GM21423 (cell line): ENCODE results near the gene LRAT.
"Not testable (repeated sequence)": the region's sequence is repeated elsewhere in the genome, so short reads cannot be mapped to it uniquely, and the experiment has no call there.

ENCODE experiments used
- ATAC-seq: cut with Tn5 transposase; IDR thresholded peaks from one replicate; pipeline ENCODE4 v1.9.1; 2021; ENCODE audit warnings: mild to moderate bottlenecking, moderate library complexity; ENCODE audit not compliant: unreplicated experiment

Gene LRAT

GRCh38 chr4:154743683-154744340, at the start of gene LRAT:
LRAT (plus strand) TSS chr4:154744000; CDS start chr4:154744327, 327 bp downstream.
- ATAC-seq = no peak

- no peak for ATAC-seq
Observed at GRCh38 chr4:154707877-154708276, 35.9 kb upstream of the LRAT start.

GRCh38 chr4:154709550-154709949, 34.2 kb upstream of the LRAT start:
- ATAC-seq = no peak

GRCh38 chr4:154711522-154711921, 32.3 kb upstream of the LRAT start:
- ATAC-seq = no peak

- no peak for ATAC-seq
Observed at GRCh38 chr4:154714339-154715040, 29.3 kb upstream of the LRAT start.

GRCh38 chr4:154719087-154719486, 24.7 kb upstream of the LRAT start:
- ATAC-seq = no peak

GRCh38 chr4:154720123-154720522, 23.7 kb upstream of the LRAT start:
- peak; percentile 86 for ATAC-seq

- ATAC-seq = no peak
Observed at GRCh38 chr4:154720618-154721267, 23.1 kb upstream of the LRAT start.

GRCh38 chr4:154722262-154722661, 21.5 kb upstream of the LRAT start:
- ATAC-seq = no peak

- ATAC-seq = not testable (repeated sequence)
Observed at GRCh38 chr4:154723601-154724000, 20.2 kb upstream of the LRAT start.

- ATAC-seq = no peak
Observed at GRCh38 chr4:154727540-154727939, 16.3 kb upstream of the LRAT start.

- no peak for ATAC-seq
Observed at GRCh38 chr4:154731756-154732155, 12.0 kb upstream of the LRAT start.

GRCh38 chr4:154732669-154733068, 11.1 kb upstream of the LRAT start:
- ATAC-seq = no peak

GRCh38 chr4:154736770-154737169, 7.0 kb upstream of the LRAT start:
- ATAC-seq = no peak

GRCh38 chr4:154738426-154738825, 5.4 kb upstream of the LRAT start:
- ATAC-seq = no peak

- ATAC-seq = no peak
Observed at GRCh38 chr4:154739111-154739510, 4.7 kb upstream of the LRAT start.

- ATAC-seq = no peak
Observed at GRCh38 chr4:154740462-154740861, 3.3 kb upstream of the LRAT start.

GRCh38 chr4:154741131-154741665, 2.6 kb upstream of the LRAT start:
- ATAC-seq = no peak

GRCh38 chr4:154741922-154742850, 1.6 kb upstream of the LRAT start:
- no peak for ATAC-seq

- ATAC-seq = no peak
Observed at GRCh38 chr4:154744341-154744926, 634 bp downstream of the LRAT start.
